EH (cell line): ENCODE data around the gene CAMTA1.
A peak's percentile ranks its signal among the peaks of the same experiment; 100 is the strongest.

ENCODE experiments used
- DNase-seq: peaks from one replicate; pipeline ENCODE4 v3.0.0-alpha.2; 2015; ENCODE audit warnings: low read depth

The CAMTA1 gene

GRCh38 chr1:6779089-6779805 is 6.0 kb upstream of the CAMTA1 start:
- DNase-seq = no peak

GRCh38 chr1:6782151-6782550 is 3.1 kb upstream of the CAMTA1 start:
- DNase-seq = no peak

GRCh38 chr1:6783221-6783620 is 2.0 kb upstream of the CAMTA1 start:
- no peak for DNase-seq

GRCh38 chr1:6783936-6784559 is 1.2 kb upstream of the CAMTA1 start:
- DNase-seq = no peak

- DNase-seq = peak; percentile 100
Observed at GRCh38 chr1:6784560-6785317, 515 bp upstream of the CAMTA1 start.

GRCh38 chr1:6785728-6786505 is 663 bp downstream of the CAMTA1 start:
- DNase-seq = peak; percentile 50

GRCh38 chr1:6788946-6789345 is 3.7 kb downstream of the CAMTA1 start:
- no peak for DNase-seq

- DNase-seq = no peak
Observed at GRCh38 chr1:6790146-6790545, 4.9 kb downstream of the CAMTA1 start.

- peak; percentile 74 for DNase-seq
Observed at GRCh38 chr1:6794164-6794563, 8.9 kb downstream of the CAMTA1 start.

GRCh38 chr1:6795203-6795602 is 9.9 kb downstream of the CAMTA1 start:
- no peak for DNase-seq

GRCh38 chr1:6795661-6796060 is 10.4 kb downstream of the CAMTA1 start:
- peak; percentile 88 for DNase-seq

- no peak for DNase-seq
Observed at GRCh38 chr1:6796095-6796494, 10.8 kb downstream of the CAMTA1 start.

GRCh38 chr1:6799499-6799898 is 14.2 kb downstream of the CAMTA1 start:
- DNase-seq = peak; percentile 17

GRCh38 chr1:6800745-6801144 is 15.5 kb downstream of the CAMTA1 start:
- DNase-seq = peak; percentile 92

GRCh38 chr1:6801199-6801598 is 15.9 kb downstream of the CAMTA1 start:
- no peak for DNase-seq

- peak; percentile 75 for DNase-seq
Observed at GRCh38 chr1:6801966-6802365, 16.7 kb downstream of the CAMTA1 start.

GRCh38 chr1:6802454-6802853 is 17.2 kb downstream of the CAMTA1 start:
- no peak for DNase-seq

GRCh38 chr1:6802893-6803292 is 17.6 kb downstream of the CAMTA1 start:
- DNase-seq = no peak

- peak; percentile 41 for DNase-seq
Observed at GRCh38 chr1:6803357-6803756, 18.1 kb downstream of the CAMTA1 start.

GRCh38 chr1:6805004-6805416 is 19.8 kb downstream of the CAMTA1 start:
- peak; percentile 60 for DNase-seq

GRCh38 chr1:6807782-6808181 is 22.5 kb downstream of the CAMTA1 start:
- peak; percentile 74 for DNase-seq

- no peak for DNase-seq
Observed at GRCh38 chr1:6809461-6809860, 24.2 kb downstream of the CAMTA1 start.
